Urinary bladder (tissue), 4 donors: ENCODE measurements around the gene PPP1R13B. TPM values are rescaled to one million over a fixed set of nuclear protein-coding genes. Genes with fewer than 3 reads are reported as not detected.
"Not testable (repeated sequence)": the region's sequence is repeated elsewhere in the genome, so short reads cannot be mapped to it uniquely, and the experiment has no call there.

Source experiments
- DNase-seq: peaks from one replicate; pipeline ENCODE4 v3.0.0-alpha.2; 2015; ENCODE audit errors: extremely low spot score
- H3K27ac ChIP-seq: one replicate; pipeline ENCODE4 v1.5.1; 2013; ENCODE audit warnings: low read depth, mild to moderate bottlenecking, moderate library complexity
- H3K36me3 ChIP-seq: one replicate; pipeline ENCODE4 v1.6.1; 2013; ENCODE audit warnings: mild to moderate bottlenecking, moderate library complexity; ENCODE audit not compliant: insufficient read depth
- H3K4me1 ChIP-seq: one replicate; pipeline ENCODE4 v1.6.1; 2013; ENCODE audit warnings: mild to moderate bottlenecking, moderate library complexity; ENCODE audit not compliant: insufficient read depth
- H3K4me3 ChIP-seq: one replicate; pipeline ENCODE4 v1.5.1; 2013; ENCODE audit warnings: low read depth, low read length
- WGBS: extraction: QIAGEN DNeasy Blood & Tissue Kit; methylation state at CpG from one replicate; pipeline ENCODE4 v1.1.7; 2013; 5-methylcytosine and 5-hydroxymethylcytosine counted together
- polyA plus RNA-seq: library from polyadenylated mRNA; stranded (reverse); fragments of 200-250 nt; gene quantifications from one replicate; pipeline ENCODE4 v1.2.3, GENCODE V29; 2013
- total RNA-seq: library from RNA; depleted of rRNA; stranded (reverse); fragments of >200 nt; gene quantifications from one replicate; pipeline ENCODE4 v1.2.3, GENCODE V29; 2014
- donor health status: healthy with polysubstance abuse.
- donor health status: healthy.

Gene PPP1R13B
- total RNA-seq (15.8 TPM), polyA plus RNA-seq (17.8 TPM)

- DNase-seq, result peak; percentile 64
- under 1% methylated on average over 104 of the region's 104 CpGs for WGBS
- peak within 1 kb of the TSS; percentile 85 for H3K27ac ChIP-seq
- peak within 1 kb of the TSS; percentile 97 for H3K4me3 ChIP-seq
- H3K36me3 ChIP-seq, result no peaks in the 10 kb centered on the region
- H3K4me1 ChIP-seq, result no peaks in the 10 kb centered on the region
Observed at GRCh38 chr14:103847451-103848174, at the start of gene PPP1R13B. Gene PPP1R13B (minus strand): TSS chr14:103847575. CDS start chr14:103847307, 268 bp downstream.

GRCh38 chr14:103896578-103896977 lies 49.2 kb upstream of the PPP1R13B start:
- no peaks in the 10 kb centered on the region for H3K4me1 ChIP-seq
- no peak overlapping the region for H3K27ac ChIP-seq
- 71% methylated on average over 6 of the region's 6 CpGs for WGBS
- DNase-seq, result no peak
- no peak overlapping the region for H3K4me3 ChIP-seq
- no peaks in the 10 kb centered on the region for H3K36me3 ChIP-seq

GRCh38 chr14:103894723-103895059 lies 47.3 kb upstream of the PPP1R13B start:
- H3K4me3 ChIP-seq, result no peak overlapping the region
- WGBS, result 89% methylated on average over 7 of the region's 7 CpGs
- no peak for DNase-seq
- no peaks in the 10 kb centered on the region for H3K4me1 ChIP-seq
- no peak overlapping the region for H3K27ac ChIP-seq
- H3K36me3 ChIP-seq, result no peaks in the 10 kb centered on the region

DNA sequence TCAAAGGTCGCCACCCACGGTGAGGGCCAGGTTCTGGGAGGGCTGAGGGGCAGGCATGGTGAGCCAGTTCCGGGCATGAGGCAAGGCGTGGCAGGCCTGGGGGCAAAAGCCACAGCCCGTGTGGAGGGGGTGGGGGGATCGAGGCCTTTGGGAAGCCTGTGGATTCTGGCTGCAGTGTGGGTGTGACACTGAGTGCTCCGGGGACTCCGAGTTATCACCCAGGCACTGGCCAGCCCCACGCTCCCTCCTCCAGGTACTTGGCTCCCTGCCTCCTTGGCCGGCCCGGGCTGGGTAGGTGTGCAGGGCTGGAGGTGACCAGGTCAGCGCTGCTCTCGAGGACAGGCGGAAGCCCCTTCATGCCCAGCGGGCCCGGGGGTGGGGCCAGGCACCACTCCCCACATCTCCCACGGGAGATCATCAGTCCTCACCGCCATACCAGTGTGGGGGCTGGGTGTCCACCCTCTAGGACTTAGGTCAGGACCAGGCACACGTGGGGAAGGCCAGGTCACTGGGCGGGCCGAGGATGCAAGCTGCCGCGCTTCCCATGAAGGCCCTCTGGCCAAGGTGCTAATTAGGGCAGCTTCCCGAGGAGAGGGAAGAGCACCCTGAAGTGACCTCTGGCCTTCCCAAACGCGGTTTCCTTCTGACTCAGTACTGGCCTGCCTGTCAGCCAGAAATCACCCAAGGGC lies 46.8 kb upstream of the PPP1R13B start:
- no peaks in the 10 kb centered on the region for H3K36me3 ChIP-seq
- DNase-seq, result no peak
- H3K4me1 ChIP-seq, result no peaks in the 10 kb centered on the region
- WGBS, result 76% methylated on average over 26 of the region's 26 CpGs
- H3K27ac ChIP-seq, result no peak overlapping the region
- H3K4me3 ChIP-seq, result no peak overlapping the region

- no peak for DNase-seq
- no peaks in the 10 kb centered on the region for H3K36me3 ChIP-seq
Observed at GRCh38 chr14:103892247-103892646, 44.9 kb upstream of the PPP1R13B start.

GRCh38 chr14:103891667-103892215 lies 44.4 kb upstream of the PPP1R13B start:
- Histone ChIP-seq H3K4me3 (no peak overlapping the region), H3K4me1 (peaks cover 1% of the 10 kb centered on the region), H3K36me3 (no peaks in the 10 kb centered on the region), H3K27ac (no peak overlapping the region)
- DNase-seq, result no peak
- WGBS, result 90% methylated on average over 15 of the region's 15 CpGs

More at GRCh38 chr14:103892247-103892646, 44.9 kb upstream of the PPP1R13B start:
- no peak overlapping the region for H3K4me3 ChIP-seq
- 86% methylated on average over 8 of the region's 8 CpGs for WGBS
- H3K4me1 ChIP-seq, result no peaks in the 10 kb centered on the region
- H3K27ac ChIP-seq, result no peak overlapping the region

DNA sequence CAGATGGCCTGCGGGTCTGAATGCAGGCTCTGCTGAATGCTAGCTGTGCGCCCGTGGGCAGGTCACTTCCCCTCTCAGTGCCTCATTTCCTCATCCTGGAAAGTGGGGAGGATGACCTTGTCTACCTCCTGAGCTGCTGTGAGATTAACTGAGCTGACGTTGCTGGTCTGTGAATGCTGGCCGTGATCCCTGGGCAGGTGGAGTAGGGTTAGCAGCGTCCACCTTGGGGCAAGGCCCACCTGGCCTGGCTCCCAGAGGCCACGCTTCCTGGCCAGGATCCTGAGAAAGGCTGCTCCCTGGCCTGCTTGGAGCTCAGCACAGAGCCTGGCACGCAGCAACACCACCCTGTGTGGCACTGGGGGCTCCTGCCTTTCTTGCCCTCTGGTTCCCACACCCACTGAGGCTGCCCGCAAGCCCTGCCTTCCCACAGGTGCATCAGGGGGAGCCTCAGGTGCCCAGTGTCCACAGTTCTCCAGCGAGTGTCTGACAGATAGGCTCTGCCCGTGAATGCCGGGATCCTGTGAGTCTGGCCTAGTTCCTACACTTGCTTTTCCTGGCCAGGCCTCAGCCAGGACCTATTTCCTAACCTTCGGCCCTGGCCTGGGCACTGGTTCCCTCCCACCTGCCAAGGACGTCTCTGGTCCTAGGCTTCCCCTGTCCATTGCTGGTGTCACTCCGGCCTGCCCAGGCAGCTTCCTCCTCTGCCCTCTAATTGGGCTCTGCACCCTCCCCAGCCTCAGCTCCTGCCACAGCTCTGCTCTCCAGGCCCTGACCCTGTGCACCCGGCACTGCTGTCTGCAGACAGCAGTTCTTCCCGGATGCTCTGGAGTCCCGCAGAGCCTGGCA lies 43.7 kb upstream of the PPP1R13B start:
- Histone ChIP-seq H3K4me3 (no peak overlapping the region), H3K27ac (no peak overlapping the region), H3K36me3 (no peaks in the 10 kb centered on the region), H3K4me1 (peaks cover 2% of the 10 kb centered on the region)
- no peak for DNase-seq
- WGBS, result 81% methylated on average over 18 of the region's 18 CpGs

DNA sequence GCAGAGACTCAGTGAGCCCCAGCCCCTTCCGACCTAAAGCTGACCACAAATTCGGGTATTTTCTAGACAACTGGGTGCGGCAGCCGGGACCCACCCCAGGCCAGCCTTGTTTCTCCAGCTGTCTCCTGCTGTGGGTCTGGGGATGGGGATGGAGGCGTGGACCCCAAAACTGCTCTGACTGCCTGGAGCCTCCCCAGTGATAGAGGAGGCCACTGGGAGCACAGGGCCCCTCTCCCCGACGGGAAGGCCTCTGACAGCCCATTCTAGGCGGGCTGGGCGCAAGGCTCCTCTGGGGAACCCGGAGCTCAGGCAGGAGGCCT lies 42.6 kb upstream of the PPP1R13B start:
- DNase-seq, result no peak
- Histone ChIP-seq H3K4me1 (peaks cover 2% of the 10 kb centered on the region), H3K36me3 (no peaks in the 10 kb centered on the region), H3K4me3 (no peak overlapping the region), H3K27ac (no peak overlapping the region)
- 72% methylated on average over 10 of the region's 10 CpGs for WGBS

- H3K36me3 ChIP-seq, result no peaks in the 10 kb centered on the region
- DNase-seq, result no peak
- WGBS, result 56% methylated on average over 31 of the region's 31 CpGs
- no peak overlapping the region for H3K4me3 ChIP-seq
- peaks cover 2% of the 10 kb centered on the region for H3K4me1 ChIP-seq
- peak overlapping the region; percentile 83 for H3K27ac ChIP-seq
Observed at GRCh38 chr14:103889313-103890051, 42.1 kb upstream of the PPP1R13B start.

- not testable (repeated sequence) for H3K4me1 ChIP-seq, H3K27ac ChIP-seq, H3K36me3 ChIP-seq, H3K4me3 ChIP-seq, DNase-seq
- WGBS, result 92% methylated on average over 5 of the region's 8 CpGs
Observed at GRCh38 chr14:103889002-103889312, 41.6 kb upstream of the PPP1R13B start.

- Histone ChIP-seq H3K27ac (no peak overlapping the region), H3K4me1 (peaks cover 2% of the 10 kb centered on the region), H3K36me3 (no peaks in the 10 kb centered on the region), H3K4me3 (no peak overlapping the region)
- DNase-seq, result no peak
- WGBS, result 82% methylated on average over 10 of the region's 10 CpGs
Observed at GRCh38 chr14:103887557-103888115, 40.3 kb upstream of the PPP1R13B start.

- Histone ChIP-seq H3K4me1 (peaks cover 2% of the 10 kb centered on the region), H3K27ac (no peak overlapping the region), H3K4me3 (no peak overlapping the region), H3K36me3 (no peaks in the 10 kb centered on the region)
- WGBS, result 90% methylated on average over 6 of the region's 6 CpGs
- no peak for DNase-seq
Observed at GRCh38 chr14:103887170-103887501, 39.8 kb upstream of the PPP1R13B start.
